Spleen (tissue), 11 donors: ENCODE data around the gene PSMD14. TPM values are rescaled to one million over a fixed set of nuclear protein-coding genes. Genes with fewer than 3 reads are reported as not detected.

Source experiments
- DNase-seq: peaks from one replicate; pipeline ENCODE4 v3.0.0-alpha.2; 2020
- H3K27ac ChIP-seq, 8 donors: fragments of 200-600 bp; sonication (generic) in 7 of 8; 1 replicate in 4 of 8; 2 replicates in 4 of 8; pipeline versions ENCODE4 v1.5.0 to v1.8.0; 2016 to 2021; ENCODE audit warnings: inconsistent platforms in 4 of 8, mild to moderate bottlenecking in 4 of 8, moderate library complexity in 1 of 8
- H3K27me3 ChIP-seq, 7 donors: fragments of 200-600 bp; sonication (generic) in 6 of 7; replicated peaks in 1 of 7; 1 replicate in 4 of 7; 2 replicates in 3 of 7; pipeline versions ENCODE4 v1.5.0 to v1.8.0; 2016 to 2021; ENCODE audit warnings: inconsistent platforms in 3 of 7, mild to moderate bottlenecking in 1 of 7
- H3K36me3 ChIP-seq, 6 donors: fragments of 200-600 bp; sonication (generic) in 5 of 6; 1 replicate in 4 of 6; 2 replicates in 2 of 6; pipeline versions ENCODE4 v1.5.0 to v1.8.0; 2016 to 2021; ENCODE audit warnings: inconsistent platforms in 2 of 6
- H3K4me1 ChIP-seq, 6 donors: fragments of 200-600 bp; sonication (generic) in 5 of 6; 1 replicate in 3 of 6; 2 replicates in 3 of 6; pipeline versions ENCODE4 v1.5.0 to v1.8.0; 2016 to 2021; ENCODE audit warnings: inconsistent platforms in 3 of 6
- H3K4me3 ChIP-seq, 8 donors: fragments of 200-600 bp; sonication (generic) in 7 of 8; 1 replicate in 4 of 8; 2 replicates in 4 of 8; pipeline versions ENCODE4 v1.5.0 to v1.8.0; 2016 to 2021; ENCODE audit warnings: inconsistent platforms in 4 of 8, mild to moderate bottlenecking in 4 of 8, moderate library complexity in 2 of 8
- H3K9me3 ChIP-seq, 8 donors: fragments of 200-600 bp; sonication (generic) in 7 of 8; 1 replicate in 4 of 8; 2 replicates in 4 of 8; pipeline versions ENCODE4 v1.5.0 to v1.8.0; 2016 to 2021; ENCODE audit warnings: inconsistent platforms in 4 of 8
- CTCF ChIP-seq, 11 experiments: fragments of 200-600 bp in 7 of 11; fragments of 450-650 bp in 4 of 11; sonication (generic) in 4 of 11; IDR thresholded peaks in 8 of 11; conservative IDR thresholded peaks in 3 of 11; 1 replicate in 7 of 11; 2 replicates in 4 of 11; pipeline versions ENCODE4 v1.4.0 to v1.8.0; 2016 to 2021; ENCODE audit warnings: antibody characterized with exemption in 11 of 11, inconsistent platforms in 4 of 11, mild to moderate bottlenecking in 1 of 11
- POLR2A ChIP-seq, 3 donors: fragments of 450-650 bp; IDR thresholded peaks; one replicate each; pipeline ENCODE4 v1.5.1; 2017; ENCODE audit warnings: antibody characterized with exemption in 3 of 3, mild to moderate bottlenecking in 1 of 3
- POLR2AphosphoS5 ChIP-seq, 3 donors: sonication (generic); formaldehyde crosslinking; IDR thresholded peaks; one replicate each; pipeline ENCODE4 v1.5.1; 2017; ENCODE audit warnings: antibody characterized with exemption in 3 of 3
- WGBS, 5 donors: extraction: QIAGEN DNeasy Blood & Tissue Kit in 3 of 5; methylation state at CpG; one replicate each; pipeline versions ENCODE4 v1.1.5 to v1.1.7; 2013 to 2018; 5-methylcytosine and 5-hydroxymethylcytosine counted together
- intact Hi-C: fragments of 100-400 bp; cut with DNase I; formaldehyde crosslinking; loops from one replicate; pipeline ENCODE4 v1.15.0; 2023; ENCODE audit warnings: low total_unique reads
- polyA plus RNA-seq, 3 donors: library from polyadenylated mRNA; stranded (reverse); fragments of 200-250 nt; gene quantifications; one replicate each; pipeline ENCODE4 v1.2.1, GENCODE V29; 2013
- total RNA-seq, 7 donors: library from RNA; depleted of rRNA in 3 of 7; stranded (reverse); fragments of >200 nt in 3 of 7; fragmentation: NEBNext Ultra II Directional in 4 of 7; extraction: Animal tissue kit (Norgen Biotek cat#: 25700) in 4 of 7; gene quantifications; one replicate each; pipeline versions ENCODE4 v1.1.0 to v1.2.1, GENCODE V29; 2016 to 2021
- donor health status: healthy with polysubstance abuse.
- donor health status: DM: no; HTN: no; CAD: no; lungs with moderate emphysema.
- donor health status: DM: no; HTN: no; CAD: no.
- donor health status: Bipolar disorder and iron deficiency.
- donor health status: healthy.
- donor health status: DM: no; HTN: no; CAD: no.
- donor health status: DM: yes; HTN: yes; CAD: no.

Gene PSMD14
- total and polyA plus RNA-seq, 10 donors, result 23.5 to 47.7 (median 29.3) TPM

- no peak overlapping the region for H3K27ac ChIP-seq
- peaks cover 17 to 56% (median 51%) of the 10 kb centered on the region in 6 donors for H3K4me1 ChIP-seq
- peak; percentile 76 for DNase-seq
- H3K27me3 ChIP-seq, result peaks cover 0 to 62% (median 60%) of the 10 kb centered on the region in 7 donors
- 4 to 11% (median 6%) methylated on average over 50 to 69 of the region's 69 CpGs for WGBS, 5 donors
- H3K9me3 ChIP-seq, result no peaks in the 10 kb centered on the region
- H3K4me3 ChIP-seq, result peak overlapping the region; percentile 11 to 69 (median 39)
- peaks cover 0 to 22% (median 0%) of the 10 kb centered on the region in 6 donors for H3K36me3 ChIP-seq
- intact Hi-C loops, result no loop called here
- TF ChIP-seq POLR2A (IDR thresholded peaks at IDR 0.05), result no peak
- no peak for TF ChIP-seq CTCF (IDR thresholded peaks at IDR 0.05 in 8 of 11, conservative IDR thresholded peaks at IDR 0.05 in 3 of 11)
- TF ChIP-seq POLR2AphosphoS5 (IDR thresholded peaks at IDR 0.05), result peak in 1 of 3 donors; percentile 52
Observed at GRCh38 chr2:161414042-161415033, 106.1 kb downstream of the PSMD14 start.

- Histone ChIP-seq H3K9me3 (no peaks in the 10 kb centered on the region), H3K36me3 (peaks cover 0 to 16% (median 0%) of the 10 kb centered on the region in 6 donors), H3K27ac (no peak overlapping the region), H3K4me1 (peaks cover 17 to 62% (median 51%) of the 10 kb centered on the region in 6 donors), H3K4me3 (peak overlapping the region in 7 of 8 donors; percentile 11 to 69 (median 39)), H3K27me3 (peaks cover 0 to 71% (median 70%) of the 10 kb centered on the region in 7 donors)
- TF ChIP-seq CTCF (IDR thresholded peaks at IDR 0.05 in 8 of 11, conservative IDR thresholded peaks at IDR 0.05 in 3 of 11), result no peak
- DNase-seq, result no peak
- intact Hi-C loops, result no loop called here
- 7 to 10% (median 9%) methylated on average over 29 of the region's 29 CpGs for WGBS, 5 donors
Observed at GRCh38 chr2:161415034-161415986, 107.1 kb downstream of the PSMD14 start.

- intact Hi-C loops, result no loop called here
- Histone ChIP-seq H3K4me3 (peak within 1 kb of the TSS in 4 of 8 donors; percentile 33 to 69 (median 44)), H3K27ac (no peak within 1 kb of the TSS), H3K9me3 (no peaks in the 10 kb centered on the region), H3K4me1 (peaks cover 17 to 70% (median 51%) of the 10 kb centered on the region in 6 donors), H3K27me3 (peaks cover 0 to 80% (median 78%) of the 10 kb centered on the region in 7 donors), H3K36me3 (peaks cover 0 to 9% (median 0%) of the 10 kb centered on the region in 6 donors)
- 4 to 10% (median 4%) methylated on average over 16 of the region's 16 CpGs for WGBS, 5 donors
- DNase-seq, result no peak
- TF ChIP-seq POLR2A (IDR thresholded peaks at IDR 0.05), result no peak
- no peak for TF ChIP-seq POLR2AphosphoS5 (IDR thresholded peaks at IDR 0.05)
- no peak for TF ChIP-seq CTCF (IDR thresholded peaks at IDR 0.05 in 8 of 11, conservative IDR thresholded peaks at IDR 0.05 in 3 of 11)
Observed at GRCh38 chr2:161415987-161416707, 107.9 kb downstream of the PSMD14 start, which contains the start of gene TBR1. TBR1 (plus strand) TSS chr2:161416297; CDS start chr2:161416411, 114 bp downstream.
